ENCODE measurements around the gene ALDOA. TPM values are rescaled to one million over a fixed set of nuclear protein-coding genes. Genes with fewer than 3 reads are reported as not detected.

The ALDOA gene
- total RNA-seq (2022; extraction: Qiagen RNA extraction) = 1,418 to 1,815 TPM (median 1,742 TPM) in 5 replicates

GRCh38 chr16:30065102-30065942 is at the start of gene ALDOA:
ALDOA (plus strand) TSS chr16:30065760; CDS start chr16:30066898, 1,138 bp downstream.

GRCh38 chr16:30022887-30023286 is 42.7 kb upstream of the ALDOA start, which contains the start of gene C16orf92:
C16orf92 (plus strand) TSS chr16:30023198; CDS start chr16:30023341, 143 bp downstream.

GRCh38 chr16:30030841-30031413 is 34.6 kb upstream of the ALDOA start, which contains the start of gene TLCD3B:
TLCD3B (minus strand) TSS chr16:30031271; CDS start chr16:30030527, 744 bp downstream.

GRCh38 chr16:30075503-30076275 is 10.1 kb downstream of the ALDOA start, which contains the start of gene PPP4C:
PPP4C (plus strand) TSS chr16:30075994; CDS start chr16:30076378, 384 bp downstream.

GRCh38 chr16:30091474-30092372 is 26.2 kb downstream of the ALDOA start, which contains the start of gene TBX6:
TBX6 (minus strand) TSS chr16:30091924; CDS start chr16:30091193, 731 bp downstream.

GRCh38 chr16:30096105-30096861 is 30.7 kb downstream of the ALDOA start, which contains the start of gene YPEL3:
YPEL3 (minus strand) TSS chr16:30096213; CDS start chr16:30095482, 731 bp downstream.

GRCh38 chr16:30113031-30113710 is 47.6 kb downstream of the ALDOA start, which contains the start of gene GDPD3:
GDPD3 (minus strand) TSS chr16:30113537; CDS start chr16:30113478, 59 bp downstream.

Other genes with a start within 250 kb of the ALDOA start
- gene PAGR1, start 249.6 kb upstream of the ALDOA start, total RNA-seq (2022; extraction: Qiagen RNA extraction) = 33.9 to 40.8 TPM (median 39.6 TPM) in 5 replicates
- 113 to 149 TPM (median 141 TPM) in 5 replicates for gene MVP, start 245.3 kb upstream of the ALDOA start, total RNA-seq (2022; extraction: Qiagen RNA extraction)
- gene CDIPT, start 202.5 kb upstream of the ALDOA start, total RNA-seq (2022; extraction: Qiagen RNA extraction) = 59.0 to 84.9 TPM (median 82.5 TPM) in 5 replicates
- 16.1 to 23.9 TPM (median 22.1 TPM) in 5 replicates for gene SEZ6L2, start 166.2 kb upstream of the ALDOA start, total RNA-seq (2022; extraction: Qiagen RNA extraction)
- gene ASPHD1, start 165.3 kb upstream of the ALDOA start, total RNA-seq (2022; extraction: Qiagen RNA extraction) = 15.9 to 21.5 TPM (median 20.0 TPM) in 5 replicates
- gene KCTD13, start 139.5 kb upstream of the ALDOA start, total RNA-seq (2022; extraction: Qiagen RNA extraction) = 9.1 to 15.4 TPM (median 13.8 TPM) in 5 replicates
- 89.3 to 94.5 TPM (median 91.1 TPM) in 5 replicates for gene TMEM219, start 103.7 kb upstream of the ALDOA start, total RNA-seq (2022; extraction: Qiagen RNA extraction)
- gene TAOK2, start 91.9 kb upstream of the ALDOA start, total RNA-seq (2022; extraction: Qiagen RNA extraction) = 20.5 to 33.5 TPM (median 31.0 TPM) in 5 replicates
- 14.7 to 16.6 TPM (median 15.4 TPM) in 5 replicates for gene HIRIP3, start 70.1 kb upstream of the ALDOA start, total RNA-seq (2022; extraction: Qiagen RNA extraction)
- gene INO80E, start 69.5 kb upstream of the ALDOA start, total RNA-seq (2022; extraction: Qiagen RNA extraction) = 112 to 117 TPM (median 114 TPM) in 5 replicates
- 1.5 to 2.4 TPM (median 1.9 TPM) in 5 replicates for gene DOC2A, start 54.7 kb upstream of the ALDOA start, total RNA-seq (2022; extraction: Qiagen RNA extraction)
- gene C16orf92, start 42.6 kb upstream of the ALDOA start, total RNA-seq (2022; extraction: Qiagen RNA extraction) = not detected in 5 replicates
- 0.14 to 0.31 TPM (median 0.22 TPM) in 5 replicates for gene TLCD3B, start 34.5 kb upstream of the ALDOA start, total RNA-seq (2022; extraction: Qiagen RNA extraction)
- 114 to 146 TPM (median 142 TPM) in 5 replicates for gene PPP4C, start 10.2 kb downstream of the ALDOA start, total RNA-seq (2022; extraction: Qiagen RNA extraction)
- gene TBX6, start 26.2 kb downstream of the ALDOA start, total RNA-seq (2022; extraction: Qiagen RNA extraction) = 0.12 to 0.42 TPM (median 0.29 TPM) in 5 replicates
- 4.7 to 8.8 TPM (median 7.5 TPM) in 5 replicates for gene YPEL3, start 30.5 kb downstream of the ALDOA start, total RNA-seq (2022; extraction: Qiagen RNA extraction)
- gene GDPD3, start 47.8 kb downstream of the ALDOA start, total RNA-seq (2022; extraction: Qiagen RNA extraction) = 1.1 to 1.7 TPM (median 1.2 TPM) in 5 replicates
- gene MAPK3, start 57.5 kb downstream of the ALDOA start, total RNA-seq (2022; extraction: Qiagen RNA extraction) = 34.5 to 37.6 TPM (median 36.5 TPM) in 5 replicates
- gene CORO1A, start 117.8 kb downstream of the ALDOA start, total RNA-seq (2022; extraction: Qiagen RNA extraction) = 2.0 to 3.3 TPM (median 3.0 TPM) in 5 replicates
- gene BOLA2B, start 127.9 kb downstream of the ALDOA start, total RNA-seq (2022; extraction: Qiagen RNA extraction) = 145 to 190 TPM (median 152 TPM) in 5 replicates
- gene SLX1A, start 128.1 kb downstream of the ALDOA start, total RNA-seq (2022; extraction: Qiagen RNA extraction) = 3.4 to 20.4 TPM (median 6.7 TPM) in 5 replicates
- 3.1 to 8.8 TPM (median 5.6 TPM) in 5 replicates for gene SULT1A3, start 133.5 kb downstream of the ALDOA start, total RNA-seq (2022; extraction: Qiagen RNA extraction)
- 1.7 to 3.4 TPM (median 2.9 TPM) in 5 replicates for gene NPIPB13, start 182.7 kb downstream of the ALDOA start, total RNA-seq (2022; extraction: Qiagen RNA extraction)

Data from A549 treated with dexamethasone at 1 μM for 4 hours (cell line).